HG03196 (cell line): ENCODE measurements around the gene LIPA.
"Not testable (repeated sequence)": the region's sequence is repeated elsewhere in the genome, so short reads cannot be mapped to it uniquely, and the experiment has no call there.

Experiments
- ATAC-seq: cut with Tn5 transposase; IDR thresholded peaks from one replicate; pipeline ENCODE4 v1.9.1; 2021; ENCODE audit not compliant: unreplicated experiment

LIPA gene

DNA sequence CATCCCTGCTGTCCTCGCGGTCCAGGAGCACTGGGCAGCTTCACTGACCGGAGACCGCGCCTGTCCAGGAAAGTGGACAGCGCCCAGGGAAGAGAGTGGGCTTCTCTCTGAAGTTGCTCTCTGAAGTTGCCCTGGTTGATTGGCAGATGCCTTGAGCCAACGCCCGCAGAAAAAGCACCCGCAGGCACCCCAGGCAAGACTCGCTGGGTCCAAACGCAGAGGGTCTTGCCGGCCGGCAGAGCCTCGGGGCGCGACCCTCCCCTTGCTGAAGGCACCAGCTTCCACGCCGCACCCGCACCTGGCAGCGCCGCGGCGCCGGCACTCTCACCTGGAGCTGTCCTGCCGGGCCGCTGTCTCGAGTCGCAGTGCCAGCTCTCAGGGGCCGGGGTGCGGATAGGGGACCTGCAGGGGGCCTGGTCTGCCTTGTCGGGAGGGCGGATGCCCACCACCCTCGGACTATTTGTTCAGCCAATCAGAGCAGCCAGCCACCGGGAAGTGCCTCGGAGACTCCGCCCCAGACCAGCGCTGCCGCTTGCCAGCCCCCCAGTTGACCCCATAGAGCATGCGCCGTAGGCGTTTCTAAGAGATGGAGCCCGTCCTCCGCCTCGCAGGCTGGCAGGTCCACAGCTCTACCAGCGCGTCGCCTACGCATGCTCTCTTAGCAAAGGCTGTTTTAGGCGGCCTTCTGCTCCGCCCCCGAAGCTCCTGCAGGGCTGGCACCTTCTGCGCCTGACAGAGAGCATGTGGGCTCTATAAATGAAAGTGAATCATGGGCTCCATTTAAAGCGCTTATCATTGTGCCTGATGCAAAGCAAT, at the start of gene LIPA:
Gene LIPA, minus strand, starts transcription at position 367 of the 816 bp plus-strand sequence. CDS start 4,127 bp downstream, outside the sequence.
- peak; percentile 95 for ATAC-seq

DNA sequence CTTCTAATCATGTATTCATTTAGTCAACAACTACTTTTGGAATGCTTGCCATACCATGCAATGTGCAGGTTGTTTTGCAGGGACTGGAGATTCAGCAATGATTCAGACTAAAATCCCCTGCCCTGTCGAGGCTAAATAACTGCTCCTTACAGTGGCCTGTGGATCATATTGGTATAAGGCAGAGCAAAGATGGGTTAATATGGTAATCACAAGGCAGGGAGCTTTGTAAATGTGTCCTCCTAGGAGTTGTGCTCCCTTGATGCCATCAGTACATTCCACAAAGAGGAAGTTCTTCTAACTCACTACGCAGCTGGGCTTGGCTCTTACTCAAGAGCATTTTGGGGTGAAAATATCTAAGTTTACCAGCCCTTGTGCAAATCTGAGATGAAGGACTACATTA, 49.7 kb upstream of the LIPA start:
- ATAC-seq: no peak

GRCh38 chr10:89299031-89299430, 47.5 kb upstream of the LIPA start:
- no peak for ATAC-seq

DNA sequence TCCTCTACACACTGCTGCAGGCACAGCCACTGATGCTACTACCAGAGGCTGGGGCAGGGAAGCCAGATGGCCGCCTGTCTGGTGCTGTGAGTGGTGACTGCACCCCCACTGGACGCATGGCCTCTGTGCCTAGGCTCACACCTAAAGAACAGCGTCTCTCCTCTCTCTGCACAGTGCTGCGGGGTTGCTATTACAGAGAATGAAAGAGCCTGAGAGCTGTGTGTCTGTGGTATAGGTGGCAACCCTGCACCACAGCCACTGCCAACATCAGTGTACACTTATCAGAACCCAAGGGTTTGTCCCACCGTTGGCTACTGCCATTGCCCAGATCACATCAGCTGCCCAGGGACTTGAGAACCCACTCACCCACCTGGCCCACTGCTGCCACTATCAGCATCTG, 46.2 kb upstream of the LIPA start:
- no peak for ATAC-seq

- ATAC-seq: no peak
Observed at GRCh38 chr10:89297356-89297755, 45.8 kb upstream of the LIPA start.

DNA sequence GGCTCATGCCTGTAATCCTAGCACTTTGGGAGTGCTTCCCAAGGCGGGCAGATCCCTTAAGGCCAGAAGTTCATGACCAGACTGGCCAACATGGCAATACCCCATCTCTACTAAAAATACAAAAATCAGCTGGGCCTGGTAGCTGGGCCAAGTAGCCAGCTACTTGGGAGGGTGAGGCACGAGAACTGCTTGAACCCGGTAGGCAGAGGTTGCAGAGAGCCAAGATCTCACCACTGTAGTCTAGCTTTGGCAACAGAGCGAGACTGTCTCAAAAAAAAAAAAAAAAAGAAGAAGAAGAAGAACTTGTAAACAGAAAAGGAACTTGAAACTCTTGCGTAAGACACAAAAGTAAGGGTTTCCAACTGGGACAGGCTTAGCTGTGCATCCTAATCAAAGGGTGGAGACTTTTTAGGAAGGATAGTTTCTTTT, 44.7 kb upstream of the LIPA start:
- no peak for ATAC-seq

DNA sequence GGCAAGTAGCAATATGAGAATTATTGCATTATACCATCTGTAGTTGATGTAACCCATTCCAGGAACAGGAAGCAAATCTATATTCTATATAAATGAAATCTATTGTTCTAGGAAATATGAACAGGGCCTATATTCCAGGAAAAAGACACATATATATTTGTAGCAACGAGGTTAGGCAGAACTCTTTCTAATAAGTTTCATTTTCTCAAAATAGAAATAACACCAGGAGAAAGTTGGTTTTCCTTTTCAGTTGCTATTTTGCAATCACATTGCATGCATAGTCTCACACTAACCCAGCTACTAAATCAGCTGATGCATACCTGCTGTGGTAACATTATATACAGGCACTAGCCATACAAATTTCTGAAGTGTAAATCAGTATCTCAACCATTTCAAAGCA, 44.0 kb upstream of the LIPA start:
- no peak for ATAC-seq

DNA sequence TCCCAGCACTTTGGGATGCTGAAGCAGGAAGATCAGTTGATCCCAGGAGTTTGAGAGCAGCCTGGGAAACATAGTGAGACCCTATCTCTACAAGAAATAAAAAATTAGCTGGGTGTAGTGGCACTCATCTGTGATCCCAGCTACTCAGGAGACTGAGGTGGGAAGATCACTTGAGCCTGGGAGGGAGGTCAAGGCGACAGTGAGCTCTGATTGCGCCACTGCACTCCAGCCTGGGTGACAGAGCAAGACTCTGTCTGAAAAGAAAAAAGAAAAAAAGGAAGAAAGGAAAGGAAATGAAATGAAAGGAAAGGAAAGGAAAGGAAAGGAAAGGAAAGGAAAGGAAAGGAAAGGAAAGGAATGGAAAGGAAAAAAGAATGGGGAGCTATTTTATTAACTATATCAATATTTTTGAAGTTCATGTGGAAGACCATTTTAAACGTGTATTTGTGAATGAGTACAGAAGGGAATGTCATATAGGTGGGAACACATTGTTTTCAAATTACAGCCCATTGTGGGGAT, 43.2 kb upstream of the LIPA start:
- no peak for ATAC-seq

- ATAC-seq: not testable (repeated sequence)
Observed at GRCh38 chr10:89285303-89285702, 33.7 kb upstream of the LIPA start.

- ATAC-seq: not testable (repeated sequence)
Observed at GRCh38 chr10:89284711-89285110, 33.1 kb upstream of the LIPA start.

- ATAC-seq: no peak
Observed at GRCh38 chr10:89283936-89284475, 32.4 kb upstream of the LIPA start.

DNA sequence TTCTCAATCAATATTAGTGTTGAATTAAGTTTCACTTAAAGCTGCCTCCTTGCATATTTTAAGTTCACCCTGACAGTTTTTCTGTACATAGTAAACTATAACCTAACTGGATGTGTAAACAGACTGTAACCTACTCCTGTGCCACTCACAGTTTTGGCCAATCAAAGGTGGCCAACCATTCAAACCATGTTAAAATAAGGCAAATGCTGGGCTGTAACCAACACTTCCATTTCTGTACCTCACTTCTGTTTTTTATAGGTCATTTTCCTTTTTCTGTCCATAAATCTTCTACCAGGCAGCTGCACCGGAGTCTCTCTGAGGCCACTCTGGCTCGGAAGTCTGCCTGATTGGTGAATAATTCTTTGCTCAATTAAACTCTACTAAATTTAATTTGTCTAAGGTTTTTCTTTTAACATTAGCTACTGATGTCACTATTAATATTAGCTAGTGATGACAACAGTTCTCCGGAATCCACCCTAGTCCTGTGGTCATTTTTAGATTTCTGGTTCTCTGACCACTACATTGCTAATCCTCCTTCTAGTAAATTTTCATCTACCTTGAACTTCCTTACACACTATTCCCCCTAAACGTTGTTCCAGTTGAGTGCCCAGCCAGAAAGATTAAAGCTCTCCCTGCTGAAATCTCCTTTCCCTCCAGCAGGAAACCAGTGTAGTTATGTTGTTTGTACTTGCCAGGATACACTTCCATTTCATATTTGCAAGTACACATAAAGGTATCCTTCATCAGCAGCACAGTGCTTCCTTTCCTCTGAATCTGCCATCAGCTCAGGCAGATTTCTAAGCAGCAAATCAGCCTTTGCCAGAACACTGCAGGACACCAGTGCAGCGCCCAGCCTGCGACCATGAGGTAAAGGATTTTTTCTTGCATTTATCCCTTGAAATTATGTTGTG, 31.7 kb upstream of the LIPA start:
- ATAC-seq: no peak

DNA sequence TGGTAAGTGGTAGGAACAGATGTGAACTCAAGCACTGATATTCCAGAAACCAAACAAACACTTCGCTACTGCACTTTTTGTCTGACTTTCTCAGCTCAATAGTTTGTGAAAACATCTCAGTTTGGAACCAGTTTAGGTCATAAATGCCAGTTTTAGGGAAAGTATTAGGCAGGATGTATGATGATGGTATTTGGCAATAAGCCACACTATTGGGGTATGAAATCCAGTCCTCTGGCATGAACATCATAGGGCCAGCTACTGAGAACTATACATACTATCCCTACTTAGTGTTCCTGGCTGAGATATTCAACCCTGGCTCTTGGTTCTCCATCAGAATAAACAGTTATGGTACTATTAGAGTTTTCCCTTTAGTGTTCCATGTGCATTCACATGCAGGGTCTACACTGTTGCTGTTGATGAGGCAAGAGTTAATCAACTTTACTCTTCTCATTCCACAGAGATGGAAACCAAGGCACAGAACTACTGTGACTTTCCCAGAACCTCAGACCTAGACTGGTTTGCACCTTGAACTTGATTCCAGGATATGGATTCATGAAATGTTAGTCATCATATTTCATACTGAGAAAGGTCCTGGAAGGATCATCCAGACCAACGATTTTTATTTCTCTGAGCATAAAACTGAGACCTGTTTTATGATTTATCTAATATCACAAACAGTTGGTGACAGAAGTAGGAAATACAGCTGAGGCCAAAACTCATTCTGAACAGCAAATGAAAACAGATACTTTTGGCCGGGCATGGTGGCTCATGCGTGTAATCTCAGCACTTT, 30.2 kb upstream of the LIPA start:
- no peak for ATAC-seq

DNA sequence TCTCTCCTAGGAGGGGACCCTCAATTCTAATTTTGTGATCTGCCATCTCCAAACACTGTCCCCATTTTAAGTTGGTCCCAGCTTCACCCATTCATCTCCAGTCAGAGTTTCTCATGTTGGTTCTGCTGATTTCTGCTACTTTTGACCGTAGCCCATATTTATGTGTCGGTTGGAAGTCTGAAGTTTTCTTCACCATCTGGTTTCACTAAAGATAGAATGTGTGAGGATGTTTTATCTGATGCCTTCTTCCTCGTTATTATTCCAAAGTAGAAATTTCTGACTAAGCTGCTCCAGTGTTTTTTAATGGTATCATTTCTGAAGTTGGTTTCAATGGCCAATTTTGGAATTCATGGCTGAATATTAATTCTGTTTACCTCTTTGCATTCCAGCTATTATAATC, 28.9 kb upstream of the LIPA start:
- no peak for ATAC-seq

DNA sequence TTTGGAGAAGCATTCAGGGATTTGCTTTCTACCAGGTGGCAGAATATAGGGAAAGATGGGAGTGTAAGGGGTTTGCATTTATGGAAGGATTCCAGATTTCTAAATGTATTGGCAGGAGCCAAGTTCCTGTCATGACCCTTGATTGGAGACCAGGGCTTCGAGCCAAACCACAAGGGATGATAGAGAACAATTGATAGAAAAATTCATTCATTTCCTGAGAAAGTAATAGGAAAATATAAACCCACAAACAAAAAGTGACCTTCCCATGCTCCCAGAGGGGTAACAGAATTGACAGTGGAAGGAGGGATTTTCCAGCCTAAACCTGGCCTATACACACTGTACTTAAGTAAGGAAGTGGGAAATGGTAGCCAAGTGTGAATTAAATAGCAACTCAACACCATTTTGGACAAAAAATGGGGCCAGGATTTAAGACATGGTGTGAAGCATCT, 27.9 kb upstream of the LIPA start:
- ATAC-seq: no peak

DNA sequence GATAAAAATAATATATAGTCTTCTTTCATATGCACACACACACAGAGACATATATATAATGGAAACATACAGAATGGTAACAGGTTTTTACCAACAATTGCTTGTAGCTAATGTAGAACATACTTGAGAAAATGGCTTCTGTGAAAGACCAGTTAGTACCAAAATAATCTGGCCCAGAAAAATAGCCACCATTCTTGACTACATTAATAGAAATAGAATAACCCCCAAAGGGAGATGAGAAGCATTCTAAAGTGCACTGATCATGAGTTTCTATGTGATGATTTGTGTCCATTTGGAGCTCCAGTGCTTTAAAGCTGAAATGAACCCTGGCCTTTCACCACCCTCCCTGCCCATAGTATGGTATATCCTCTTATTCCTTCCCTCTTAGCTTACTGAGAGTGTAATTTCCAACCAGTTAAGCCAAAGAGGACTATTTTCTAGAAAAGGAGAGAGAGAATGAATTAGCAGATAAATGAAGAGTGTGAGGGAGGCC, 27.4 kb upstream of the LIPA start:
- no peak for ATAC-seq

- ATAC-seq: no peak
Observed at GRCh38 chr10:89278034-89278535, 26.5 kb upstream of the LIPA start.

GRCh38 chr10:89275383-89275782, 23.8 kb upstream of the LIPA start:
- ATAC-seq: no peak

DNA sequence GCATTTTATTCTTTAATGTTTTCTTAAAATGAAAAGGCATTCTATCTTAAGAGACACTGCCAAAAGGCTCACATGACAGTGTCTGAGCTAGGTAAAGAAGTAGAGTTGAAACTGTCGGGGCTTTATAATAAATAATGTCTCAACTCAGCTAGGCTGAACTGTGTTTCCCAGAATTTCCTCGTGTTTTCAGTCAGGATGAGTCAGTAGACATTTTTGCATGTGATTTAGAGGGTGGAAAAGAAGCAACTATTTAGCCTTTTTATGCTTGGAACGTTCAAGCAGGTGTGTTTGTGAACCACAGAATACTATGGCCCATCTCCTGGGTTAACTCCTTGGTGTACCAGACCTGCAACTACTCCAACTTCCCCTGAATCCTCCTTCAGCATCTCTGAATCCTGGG, 23.4 kb upstream of the LIPA start:
- ATAC-seq: no peak

- no peak for ATAC-seq
Observed at GRCh38 chr10:89273680-89274079, 22.1 kb upstream of the LIPA start.
